HepG2 (cell line): Measurements from ENCODE around the gene RUNDC1. TPM values are rescaled to one million over a fixed set of nuclear protein-coding genes. Genes with fewer than 3 reads are reported as not detected.

ENCODE experiments used
- ERF ChIP-seq: IDR thresholded peaks from 2 replicates; pipeline ENCODE4 v1.6.1; 2018; ENCODE audit warnings: missing biosample characterization, missing genetic modification reagents
- FOXK1 ChIP-seq: sonication (generic); formaldehyde crosslinking; IDR thresholded peaks from 2 replicates; pipeline ENCODE4 v1.4.0; 2020; ENCODE audit warnings: low read depth, missing genetic modification reagents, borderline replicate concordance
- KAT8 ChIP-seq: IDR thresholded peaks from 2 replicates; pipeline ENCODE4 v1.6.1; 2016; ENCODE audit warnings: missing genetic modification reagents, missing compliant biosample characterization
- MAZ ChIP-seq, 2 experiments: sonication (generic) in 1 of 2; formaldehyde crosslinking in 1 of 2; IDR thresholded peaks; 2 replicates each; pipeline versions ENCODE4 v1.5.0 to v1.6.1; 2012 to 2020; ENCODE audit warnings: low read depth in 2 of 2, mild to moderate bottlenecking in 2 of 2, borderline replicate concordance in 1 of 2, improper control_type of control experiment in 1 of 2, low read length in 1 of 2, missing genetic modification reagents in 1 of 2, moderate library complexity in 1 of 2
- MBD4 ChIP-seq: IDR thresholded peaks from 2 replicates; pipeline ENCODE4 v1.6.1; 2012; ENCODE audit warnings: low read length, inconsistent platforms, borderline replicate concordance
- NFKBIZ ChIP-seq: IDR thresholded peaks from 2 replicates; pipeline ENCODE4 v1.6.1; 2018; ENCODE audit warnings: missing genetic modification reagents, missing compliant biosample characterization
- REPIN1 ChIP-seq: sonication (generic); formaldehyde crosslinking; IDR thresholded peaks from 2 replicates; pipeline ENCODE4 v1.8.0; 2022; ENCODE audit warnings: missing genetic modification reagents, low read depth, mild to moderate bottlenecking, borderline replicate concordance
- SATB2 ChIP-seq: sonication (generic); formaldehyde crosslinking; IDR thresholded peaks from 2 replicates; pipeline ENCODE4 v1.5.0; 2020; ENCODE audit warnings: missing genetic modification reagents
- SOX6 ChIP-seq, 2 experiments: fragments of 450-650 bp in 1 of 2; sonication (generic) in 1 of 2; formaldehyde crosslinking in 1 of 2; IDR thresholded peaks; 2 replicates each; pipeline versions ENCODE4 v1.4.0 to v1.6.1; 2017 to 2020; ENCODE audit warnings: antibody characterized with exemption in 1 of 2, mild to moderate bottlenecking in 1 of 2, missing genetic modification reagents in 1 of 2
- XRCC5 ChIP-seq: fragments of 200-400 bp; formaldehyde crosslinking; optimal IDR thresholded peaks from 2 replicates; pipeline ENCODE3; 2017; ENCODE audit warnings: mild to moderate bottlenecking, low read length
- ZFX ChIP-seq: sonication (generic); formaldehyde crosslinking; IDR thresholded peaks from 2 replicates; pipeline ENCODE4 v1.4.0; 2020; ENCODE audit warnings: mild to moderate bottlenecking, low read depth, missing genetic modification reagents, moderate library complexity
- ZNF44 ChIP-seq: sonication (generic); formaldehyde crosslinking; IDR thresholded peaks from 2 replicates; pipeline ENCODE4 v1.5.1; 2020; ENCODE audit warnings: mild to moderate bottlenecking, missing genetic modification reagents
- ZNF772 ChIP-seq: sonication (generic); formaldehyde crosslinking; IDR thresholded peaks from 2 replicates; pipeline ENCODE4 v1.5.0; 2020; ENCODE audit warnings: mild to moderate bottlenecking, missing genetic modification reagents
- ZNF792 ChIP-seq: IDR thresholded peaks from 2 replicates; pipeline ENCODE4 v1.6.1; 2016
- polyA plus RNA-seq, 8 experiments: library from polyadenylated mRNA; depleted of rRNA in 3 of 8; stranded (reverse) in 7 of 8; unstranded in 1 of 8; fragments of >200 nt; fragmentation: Illumina TruSeq in 4 of 8; extraction: Trizol in 4 of 8; gene quantifications; 2 replicates each; pipeline versions ENCODE4 v1.2.1 to v1.2.3, GENCODE V29; 2011 to 2016; ENCODE audit warnings: low read depth in 4 of 8, missing spikeins in 1 of 8, mixed read lengths in 1 of 8; ENCODE audit not compliant: insufficient read depth in 1 of 8
- total RNA-seq, 5 experiments: library from RNA; depleted of rRNA; stranded (reverse); fragments of >200 nt; fragmentation: Illumina TruSeq; extraction: Trizol; gene quantifications; 2 replicates each; pipeline ENCODE4 v1.2.3, GENCODE V29; 2016; ENCODE audit warnings: low read depth in 1 of 5
- TF ChIP-seq, protein P1 (sequence below): sonication (generic); formaldehyde crosslinking; IDR thresholded peaks from 2 replicates; pipeline ENCODE4 v1.8.1; 2022; ENCODE audit warnings: mild to moderate bottlenecking, missing genetic modification reagents
- TF ChIP-seq, protein P2 (sequence below): sonication (generic); formaldehyde crosslinking; IDR thresholded peaks from 2 replicates; pipeline ENCODE4 v1.9.0; 2022; ENCODE audit warnings: missing genetic modification reagents, mild to moderate bottlenecking, borderline replicate concordance
- TF ChIP-seq, protein P3 (sequence below): sonication (generic); formaldehyde crosslinking; conservative IDR thresholded peaks from 2 replicates; pipeline ENCODE4 v1.4.0; 2020; ENCODE audit warnings: mild to moderate bottlenecking, missing genetic modification reagents, moderate library complexity
- TF ChIP-seq, protein P4 (sequence below): sonication (generic); formaldehyde crosslinking; IDR thresholded peaks from 2 replicates; pipeline ENCODE4 v1.5.0; 2020; ENCODE audit warnings: mild to moderate bottlenecking, missing genetic modification reagents

The RUNDC1 gene
- total and polyA plus RNA-seq, 2 of the 13 experiments (the other 11 are each of a cell fraction or from before 2014, with no cell fraction given) = 10.3 to 11.4 TPM

DNA sequence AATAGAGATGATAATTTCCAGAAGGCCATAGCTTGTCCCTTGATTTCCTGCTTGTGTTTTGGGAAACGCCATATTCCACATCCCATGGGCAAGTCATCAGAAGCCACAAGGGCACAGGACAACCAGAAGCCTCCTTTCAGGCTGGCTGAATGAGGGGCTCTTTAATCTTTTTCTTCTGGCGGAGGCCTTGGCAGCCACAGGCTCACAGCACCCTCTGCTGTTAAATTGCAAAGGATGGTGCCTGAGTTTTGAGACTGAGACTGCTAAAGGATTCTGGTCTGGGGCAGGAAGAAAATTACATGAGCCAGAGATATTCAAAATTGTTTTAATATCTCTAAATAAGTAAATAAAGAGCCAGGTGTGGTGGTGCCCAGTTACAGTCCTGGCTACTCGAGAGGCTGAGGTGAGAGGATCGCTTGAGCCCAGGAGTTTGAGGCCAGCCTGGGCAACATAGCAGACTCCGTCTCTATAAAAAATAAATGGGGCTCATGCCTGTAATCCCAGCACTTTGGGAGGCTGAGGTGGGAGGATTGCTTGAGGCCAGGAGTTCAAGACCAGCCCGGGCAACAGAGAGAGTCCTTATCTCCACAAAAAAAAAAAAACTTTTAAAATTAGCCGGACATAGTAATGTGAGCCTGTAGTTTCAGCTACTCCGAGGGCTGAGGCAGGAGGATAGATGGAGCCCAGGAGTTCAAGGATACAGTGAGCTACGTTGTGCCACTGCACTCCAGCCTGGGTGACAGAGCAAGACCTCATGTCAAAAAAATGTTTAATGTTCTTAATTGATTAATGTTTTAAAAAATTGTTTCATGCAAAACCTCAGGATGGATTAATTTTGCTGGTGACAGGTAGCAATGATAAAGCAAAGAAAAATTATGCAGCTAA is 42.4 kb upstream of the RUNDC1 start (continued):
- TF ChIP-seq, protein P1, sequence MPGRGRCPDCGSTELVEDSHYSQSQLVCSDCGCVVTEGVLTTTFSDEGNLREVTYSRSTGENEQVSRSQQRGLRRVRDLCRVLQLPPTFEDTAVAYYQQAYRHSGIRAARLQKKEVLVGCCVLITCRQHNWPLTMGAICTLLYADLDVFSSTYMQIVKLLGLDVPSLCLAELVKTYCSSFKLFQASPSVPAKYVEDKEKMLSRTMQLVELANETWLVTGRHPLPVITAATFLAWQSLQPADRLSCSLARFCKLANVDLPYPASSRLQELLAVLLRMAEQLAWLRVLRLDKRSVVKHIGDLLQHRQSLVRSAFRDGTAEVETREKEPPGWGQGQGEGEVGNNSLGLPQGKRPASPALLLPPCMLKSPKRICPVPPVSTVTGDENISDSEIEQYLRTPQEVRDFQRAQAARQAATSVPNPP (CRISPR knock-in tag) = 0 out of 2 replicates have a peak, but pooled peaks have one; percentile 42
- TF ChIP-seq, protein P2, sequence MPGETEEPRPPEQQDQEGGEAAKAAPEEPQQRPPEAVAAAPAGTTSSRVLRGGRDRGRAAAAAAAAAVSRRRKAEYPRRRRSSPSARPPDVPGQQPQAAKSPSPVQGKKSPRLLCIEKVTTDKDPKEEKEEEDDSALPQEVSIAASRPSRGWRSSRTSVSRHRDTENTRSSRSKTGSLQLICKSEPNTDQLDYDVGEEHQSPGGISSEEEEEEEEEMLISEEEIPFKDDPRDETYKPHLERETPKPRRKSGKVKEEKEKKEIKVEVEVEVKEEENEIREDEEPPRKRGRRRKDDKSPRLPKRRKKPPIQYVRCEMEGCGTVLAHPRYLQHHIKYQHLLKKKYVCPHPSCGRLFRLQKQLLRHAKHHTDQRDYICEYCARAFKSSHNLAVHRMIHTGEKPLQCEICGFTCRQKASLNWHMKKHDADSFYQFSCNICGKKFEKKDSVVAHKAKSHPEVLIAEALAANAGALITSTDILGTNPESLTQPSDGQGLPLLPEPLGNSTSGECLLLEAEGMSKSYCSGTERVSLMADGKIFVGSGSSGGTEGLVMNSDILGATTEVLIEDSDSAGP = peak; percentile 34; the same call in 1 of the 2 replicates
- TF ChIP-seq MBD4 (no peak), ERF (CRISPR knock-in tag) (peak; percentile 73), ZFX (CRISPR knock-in tag) (peak; percentile 22; the same call in 1 of the 2 replicates), ZNF792 (no peak), KAT8 (CRISPR knock-in tag) (peak; percentile 54; the same call in 1 of the 2 replicates), ZNF44 (CRISPR knock-in tag) (no peak), FOXK1 (0 out of 2 replicates have a peak, but pooled peaks have one; percentile 5), ZNF772 (CRISPR knock-in tag) (peak; percentile 39; the same call in 1 of the 2 replicates), SATB2 (no peak), NFKBIZ (CRISPR knock-in tag) (0 out of 2 replicates have a peak, but pooled peaks have one; percentile 29), MAZ (IDR thresholded peaks at IDR 0.05; ENCODE audit: borderline replicate concordance, low read depth, low read length) (no peak), MAZ (CRISPR knock-in tag; IDR thresholded peaks at IDR 0.05; ENCODE audit: low read depth) (peak; percentile 44; the same call in 1 of the 2 replicates), REPIN1 (CRISPR knock-in tag) (0 out of 2 replicates have a peak, but pooled peaks have one; percentile 39), XRCC5 (peak; percentile 80), SOX6 (IDR thresholded peaks at IDR 0.05) (no peak), SOX6 (CRISPR knock-in tag; IDR thresholded peaks at IDR 0.05) (0 out of 2 replicates have a peak, but pooled peaks have one; percentile 16)
- TF ChIP-seq, protein P3, sequence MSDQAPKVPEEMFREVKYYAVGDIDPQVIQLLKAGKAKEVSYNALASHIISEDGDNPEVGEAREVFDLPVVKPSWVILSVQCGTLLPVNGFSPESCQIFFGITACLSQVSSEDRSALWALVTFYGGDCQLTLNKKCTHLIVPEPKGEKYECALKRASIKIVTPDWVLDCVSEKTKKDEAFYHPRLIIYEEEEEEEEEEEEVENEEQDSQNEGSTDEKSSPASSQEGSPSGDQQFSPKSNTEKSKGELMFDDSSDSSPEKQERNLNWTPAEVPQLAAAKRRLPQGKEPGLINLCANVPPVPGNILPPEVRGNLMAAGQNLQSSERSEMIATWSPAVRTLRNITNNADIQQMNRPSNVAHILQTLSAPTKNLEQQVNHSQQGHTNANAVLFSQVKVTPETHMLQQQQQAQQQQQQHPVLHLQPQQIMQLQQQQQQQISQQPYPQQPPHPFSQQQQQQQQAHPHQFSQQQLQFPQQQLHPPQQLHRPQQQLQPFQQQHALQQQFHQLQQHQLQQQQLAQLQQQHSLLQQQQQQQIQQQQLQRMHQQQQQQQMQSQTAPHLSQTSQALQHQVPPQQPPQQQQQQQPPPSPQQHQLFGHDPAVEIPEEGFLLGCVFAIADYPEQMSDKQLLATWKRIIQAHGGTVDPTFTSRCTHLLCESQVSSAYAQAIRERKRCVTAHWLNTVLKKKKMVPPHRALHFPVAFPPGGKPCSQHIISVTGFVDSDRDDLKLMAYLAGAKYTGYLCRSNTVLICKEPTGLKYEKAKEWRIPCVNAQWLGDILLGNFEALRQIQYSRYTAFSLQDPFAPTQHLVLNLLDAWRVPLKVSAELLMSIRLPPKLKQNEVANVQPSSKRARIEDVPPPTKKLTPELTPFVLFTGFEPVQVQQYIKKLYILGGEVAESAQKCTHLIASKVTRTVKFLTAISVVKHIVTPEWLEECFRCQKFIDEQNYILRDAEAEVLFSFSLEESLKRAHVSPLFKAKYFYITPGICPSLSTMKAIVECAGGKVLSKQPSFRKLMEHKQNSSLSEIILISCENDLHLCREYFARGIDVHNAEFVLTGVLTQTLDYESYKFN = 0 out of 2 replicates have a peak, but pooled peaks have one; percentile 22
- TF ChIP-seq, protein P4, sequence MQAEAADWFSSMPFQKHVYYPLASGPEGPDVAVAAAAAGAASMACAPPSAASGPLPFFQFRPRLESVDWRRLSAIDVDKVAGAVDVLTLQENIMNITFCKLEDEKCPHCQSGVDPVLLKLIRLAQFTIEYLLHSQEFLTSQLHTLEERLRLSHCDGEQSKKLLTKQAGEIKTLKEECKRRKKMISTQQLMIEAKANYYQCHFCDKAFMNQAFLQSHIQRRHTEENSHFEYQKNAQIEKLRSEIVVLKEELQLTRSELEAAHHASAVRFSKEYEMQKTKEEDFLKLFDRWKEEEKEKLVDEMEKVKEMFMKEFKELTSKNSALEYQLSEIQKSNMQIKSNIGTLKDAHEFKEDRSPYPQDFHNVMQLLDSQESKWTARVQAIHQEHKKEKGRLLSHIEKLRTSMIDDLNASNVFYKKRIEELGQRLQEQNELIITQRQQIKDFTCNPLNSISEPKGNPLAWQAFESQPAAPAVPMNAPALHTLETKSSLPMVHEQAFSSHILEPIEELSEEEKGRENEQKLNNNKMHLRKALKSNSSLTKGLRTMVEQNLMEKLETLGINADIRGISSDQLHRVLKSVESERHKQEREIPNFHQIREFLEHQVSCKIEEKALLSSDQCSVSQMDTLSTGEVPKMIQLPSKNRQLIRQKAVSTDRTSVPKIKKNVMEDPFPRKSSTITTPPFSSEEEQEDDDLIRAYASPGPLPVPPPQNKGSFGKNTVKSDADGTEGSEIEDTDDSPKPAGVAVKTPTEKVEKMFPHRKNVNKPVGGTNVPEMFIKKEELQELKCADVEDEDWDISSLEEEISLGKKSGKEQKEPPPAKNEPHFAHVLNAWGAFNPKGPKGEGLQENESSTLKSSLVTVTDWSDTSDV (CRISPR knock-in tag) = no peak
